Activated CD4-positive, alpha-beta T cell treated with anti-CD3 and anti-CD28 coated beads, Interleukin-2, amount 10 ng/mL, durations not matched to agents 24 days and 14 days (primary cell): ENCODE measurements around the gene ZBTB8OS. TPM values are rescaled to one million over a fixed set of nuclear protein-coding genes. Genes with fewer than 3 reads are reported as not detected.
"Not testable (repeated sequence)": the region's sequence is repeated elsewhere in the genome, so short reads cannot be mapped to it uniquely, and the experiment has no call there.

Experiments used
- DNase-seq: peaks from one replicate; pipeline ENCODE4 v3.0.0; 2022
- H3K27ac Mint-ChIP-seq: one replicate; pipeline ENCODE4 v1.8.0; 2022; ENCODE audit warnings: mild to moderate bottlenecking, mixed read lengths
- H3K27me3 Mint-ChIP-seq: one replicate; pipeline ENCODE4 v1.8.0; 2022; ENCODE audit warnings: mixed read lengths
- H3K36me3 Mint-ChIP-seq: one replicate; pipeline ENCODE4 v1.8.0; 2022; ENCODE audit warnings: low read depth, mild to moderate bottlenecking, mixed read lengths
- H3K4me1 Mint-ChIP-seq: one replicate; pipeline ENCODE4 v1.8.0; 2021; ENCODE audit warnings: mixed read lengths
- H3K4me3 Mint-ChIP-seq: one replicate; pipeline ENCODE4 v1.8.0; 2022; ENCODE audit warnings: mild to moderate bottlenecking, moderate library complexity, mixed read lengths
- H3K9me3 Mint-ChIP-seq: one replicate; pipeline ENCODE4 v1.8.0; 2021; ENCODE audit warnings: mixed read lengths
- intact Hi-C: fragments of 100-400 bp; cut with micrococcal nuclease; formaldehyde crosslinking; loops from one replicate; pipeline ENCODE4 v1.15.1; 2023
- total RNA-seq: library from RNA; stranded (reverse); gene quantifications from 2 replicates; pipeline ENCODE4 v1.2.3, GENCODE V29; 2022

Gene ZBTB8OS
- total RNA-seq, 1 donor from 2014 or later, result 54.2 TPM

GRCh38 chr1:32668716-32669115 lies 18.4 kb upstream of the ZBTB8OS start:
- intact Hi-C loops, H3K4me3 Mint-ChIP-seq, H3K27me3 Mint-ChIP-seq, H3K27ac Mint-ChIP-seq, H3K4me1 Mint-ChIP-seq, DNase-seq, H3K9me3 Mint-ChIP-seq: not testable (repeated sequence)
- H3K36me3 Mint-ChIP-seq, result peaks cover 63% of the 10 kb centered on the region

GRCh38 chr1:32666901-32667566 lies 16.7 kb upstream of the ZBTB8OS start:
- no peak for DNase-seq
- Mint-ChIP-seq H3K27ac (no peak overlapping the region), H3K9me3 (no peaks in the 10 kb centered on the region), H3K36me3 (peaks cover 51% of the 10 kb centered on the region), H3K4me3 (no peak overlapping the region), H3K27me3 (no peaks in the 10 kb centered on the region), H3K4me1 (peaks cover 2% of the 10 kb centered on the region)
- intact Hi-C loops, result no loop called here

- no peak for DNase-seq
- H3K36me3 Mint-ChIP-seq, result peaks cover 54% of the 10 kb centered on the region
- H3K4me3 Mint-ChIP-seq, result no peak overlapping the region
- peaks cover 2% of the 10 kb centered on the region for H3K4me1 Mint-ChIP-seq
- intact Hi-C loops, result no loop called here
- H3K27ac Mint-ChIP-seq, result no peak overlapping the region
- no peaks in the 10 kb centered on the region for H3K9me3 Mint-ChIP-seq
- no peaks in the 10 kb centered on the region for H3K27me3 Mint-ChIP-seq
These were observed 15.6 kb upstream of the ZBTB8OS start for GRCh38 chr1:32665915-32666314.

GRCh38 chr1:32659581-32659980 lies 9.2 kb upstream of the ZBTB8OS start:
- H3K4me1 Mint-ChIP-seq, result peaks cover 20% of the 10 kb centered on the region
- no peaks in the 10 kb centered on the region for H3K9me3 Mint-ChIP-seq
- H3K4me3 Mint-ChIP-seq, result no peak overlapping the region
- DNase-seq, result no peak
- intact Hi-C loops, result loop anchor here (10.0 kb wide), 1 partner anchor 1595 kb away; the partner anchor contains the start of gene PUM1
- no peaks in the 10 kb centered on the region for H3K27me3 Mint-ChIP-seq
- H3K27ac Mint-ChIP-seq, result no peak overlapping the region
- H3K36me3 Mint-ChIP-seq, result peaks cover 73% of the 10 kb centered on the region

GRCh38 chr1:32652244-32652962 lies 2.1 kb upstream of the ZBTB8OS start:
- peak overlapping the region; percentile 99 for H3K4me3 Mint-ChIP-seq
- peaks cover 52% of the 10 kb centered on the region for H3K36me3 Mint-ChIP-seq
- H3K27ac Mint-ChIP-seq, result peak overlapping the region; percentile 100
- H3K4me1 Mint-ChIP-seq, result peaks cover 41% of the 10 kb centered on the region
- DNase-seq, result no peak
- intact Hi-C loops, result loop anchor here (10.0 kb wide), 1 partner anchor 1588 kb away; the partner anchor contains the start of gene PUM1
- H3K27me3 Mint-ChIP-seq, result no peaks in the 10 kb centered on the region
- no peaks in the 10 kb centered on the region for H3K9me3 Mint-ChIP-seq

GRCh38 chr1:32651461-32652073 lies 1.2 kb upstream of the ZBTB8OS start:
- Mint-ChIP-seq H3K4me3 (peak overlapping the region; percentile 99), H3K36me3 (peaks cover 44% of the 10 kb centered on the region), H3K9me3 (no peaks in the 10 kb centered on the region), H3K4me1 (peaks cover 37% of the 10 kb centered on the region), H3K27ac (peak overlapping the region; percentile 100), H3K27me3 (no peaks in the 10 kb centered on the region)
- DNase-seq, result no peak
- intact Hi-C loops, result loop anchor here (2.0 to 10.0 kb wide), 2 partner anchors 403 to 1587 kb away; partner anchors contain the start of gene PUM1

GRCh38 chr1:32650752-32651460 lies 556 bp upstream of the ZBTB8OS start, which contains the start of gene RBBP4:
Gene RBBP4 (plus strand): TSS chr1:32651208. CDS start chr1:32651307, 99 bp downstream.
- DNase-seq, result peak; percentile 100
- H3K4me1 Mint-ChIP-seq, result peaks cover 37% of the 10 kb centered on the region
- H3K27me3 Mint-ChIP-seq, result no peaks in the 10 kb centered on the region
- H3K4me3 Mint-ChIP-seq, result peak within 1 kb of the TSS; percentile 99
- peaks cover 44% of the 10 kb centered on the region for H3K36me3 Mint-ChIP-seq
- peak within 1 kb of the TSS; percentile 100 for H3K27ac Mint-ChIP-seq
- intact Hi-C loops, result loop anchor here (1.0 to 10.0 kb wide), 6 partner anchors 28 to 1586 kb away; partner anchors contain the start of genes PUM1, S100PBP and YARS1
- no peaks in the 10 kb centered on the region for H3K9me3 Mint-ChIP-seq

GRCh38 chr1:32647308-32648134 lies 2.8 kb downstream of the ZBTB8OS start:
- Mint-ChIP-seq H3K27me3 (no peaks in the 10 kb centered on the region), H3K4me3 (peak overlapping the region; percentile 99), H3K27ac (peak overlapping the region; percentile 48), H3K4me1 (peaks cover 24% of the 10 kb centered on the region), H3K9me3 (no peaks in the 10 kb centered on the region), H3K36me3 (peaks cover 25% of the 10 kb centered on the region)
- no peak for DNase-seq
- intact Hi-C loops, result no loop called here

GRCh38 chr1:32644426-32644825 lies 5.9 kb downstream of the ZBTB8OS start:
- H3K9me3 Mint-ChIP-seq, result no peaks in the 10 kb centered on the region
- no peak for DNase-seq
- H3K27ac Mint-ChIP-seq, result no peak overlapping the region
- no peak overlapping the region for H3K4me3 Mint-ChIP-seq
- no peaks in the 10 kb centered on the region for H3K27me3 Mint-ChIP-seq
- intact Hi-C loops, result no loop called here
- H3K4me1 Mint-ChIP-seq, result peaks cover 15% of the 10 kb centered on the region
- peaks cover 10% of the 10 kb centered on the region for H3K36me3 Mint-ChIP-seq

- H3K4me1 Mint-ChIP-seq, H3K4me3 Mint-ChIP-seq, H3K27me3 Mint-ChIP-seq, DNase-seq, H3K9me3 Mint-ChIP-seq, intact Hi-C loops, H3K36me3 Mint-ChIP-seq, H3K27ac Mint-ChIP-seq: not testable (repeated sequence)
These were observed 8.0 kb downstream of the ZBTB8OS start for GRCh38 chr1:32642292-32642827.

GRCh38 chr1:32639489-32640075 lies 10.8 kb downstream of the ZBTB8OS start:
- H3K9me3 Mint-ChIP-seq, result no peaks in the 10 kb centered on the region
- H3K4me3 Mint-ChIP-seq, result no peak overlapping the region
- H3K4me1 Mint-ChIP-seq, result peaks cover 2% of the 10 kb centered on the region
- DNase-seq, result no peak
- no peak overlapping the region for H3K27ac Mint-ChIP-seq
- intact Hi-C loops, result no loop called here
- no peaks in the 10 kb centered on the region for H3K27me3 Mint-ChIP-seq
- peaks cover 15% of the 10 kb centered on the region for H3K36me3 Mint-ChIP-seq

GRCh38 chr1:32636914-32637645 lies 13.3 kb downstream of the ZBTB8OS start:
- Mint-ChIP-seq H3K4me3 (no peak overlapping the region), H3K36me3 (peaks cover 23% of the 10 kb centered on the region), H3K27ac (peak overlapping the region; percentile 69), H3K9me3 (no peaks in the 10 kb centered on the region), H3K27me3 (no peaks in the 10 kb centered on the region), H3K4me1 (peaks cover 5% of the 10 kb centered on the region)
- intact Hi-C loops, result no loop called here
- no peak for DNase-seq
